Measurements from ENCODE around the gene WEE2. TPM values are rescaled to one million over a fixed set of nuclear protein-coding genes. Genes with fewer than 3 reads are reported as not detected.

WEE2 gene
- total and polyA plus RNA-seq, 2 of the 13 experiments (the other 11 are each of a cell fraction or from before 2014, with no cell fraction given) = not detected

- TF ChIP-seq RERE (CRISPR knock-in tag; IDR thresholded peaks at IDR 0.05; ENCODE audit: low read depth) (0 out of 2 replicates have a peak, but pooled peaks have one; percentile 37), AHR (CRISPR knock-in tag; IDR thresholded peaks at IDR 0.05) (no peak; the same call in 1 of the 2 replicates), MAFF (IDR thresholded peaks at IDR 0.05; ENCODE audit: low read depth, low read length) (no peak), ZMYM2 (CRISPR knock-in tag; IDR thresholded peaks at IDR 0.05) (0 out of 2 replicates have a peak, but pooled peaks have one; percentile 44), CHD2 (IDR thresholded peaks at IDR 0.05; ENCODE audit: low read depth, low read length) (peak; percentile 46; the same call in 1 of the 2 replicates), MEIS1 (CRISPR knock-in tag; IDR thresholded peaks at IDR 0.05; ENCODE audit: borderline replicate concordance) (peak; percentile 78), ZNF839 (CRISPR knock-in tag; IDR thresholded peaks at IDR 0.05; ENCODE audit: borderline replicate concordance) (0 out of 2 replicates have a peak, but pooled peaks have one; percentile 37), NCOA2 (CRISPR knock-in tag; IDR thresholded peaks at IDR 0.05) (peak; percentile 77), GATAD2A (CRISPR knock-in tag; IDR thresholded peaks at IDR 0.05) (peak; percentile 91), ZNF264 (CRISPR knock-in tag; IDR thresholded peaks at IDR 0.05) (peak; percentile 92; the same call in 1 of the 2 replicates), TSC22D2 (CRISPR knock-in tag; IDR thresholded peaks at IDR 0.05; ENCODE audit: borderline replicate concordance) (peak; percentile 93), BATF2 (CRISPR knock-in tag; IDR thresholded peaks at IDR 0.05) (no peak), KLF9 (CRISPR knock-in tag; IDR thresholded peaks at IDR 0.05; ENCODE audit: low read depth) (no peak), GABPB1 (CRISPR knock-in tag; IDR thresholded peaks at IDR 0.05) (peak; percentile 99), ZNF879 (CRISPR knock-in tag; IDR thresholded peaks at IDR 0.05) (no peak), ZNF883 (CRISPR knock-in tag; IDR thresholded peaks at IDR 0.05; ENCODE audit: not compliant biosample characterization) (peak; percentile 89), BRF2 (CRISPR knock-in tag; IDR thresholded peaks at IDR 0.05) (peak; percentile 88), ZNF225 (CRISPR knock-in tag; IDR thresholded peaks at IDR 0.05) (0 out of 2 replicates have a peak, but pooled peaks have one; percentile 64)
- TF ChIP-seq, protein P1, sequence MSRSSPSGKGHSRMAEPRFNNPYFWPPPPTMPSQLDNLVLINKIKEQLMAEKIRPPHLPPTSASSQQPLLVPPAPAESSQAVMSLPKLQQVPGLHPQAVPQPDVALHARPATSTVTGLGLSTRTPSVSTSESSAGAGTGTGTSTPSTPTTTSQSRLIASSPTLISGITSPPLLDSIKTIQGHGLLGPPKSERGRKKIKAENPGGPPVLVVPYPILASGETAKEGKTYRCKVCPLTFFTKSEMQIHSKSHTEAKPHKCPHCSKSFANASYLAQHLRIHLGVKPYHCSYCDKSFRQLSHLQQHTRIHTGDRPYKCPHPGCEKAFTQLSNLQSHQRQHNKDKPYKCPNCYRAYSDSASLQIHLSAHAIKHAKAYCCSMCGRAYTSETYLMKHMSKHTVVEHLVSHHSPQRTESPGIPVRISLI (CRISPR knock-in tag; IDR thresholded peaks at IDR 0.05; ENCODE audit: borderline replicate concordance) = no peak; the same call in 1 of the 2 replicates
- TF ChIP-seq, protein P2, sequence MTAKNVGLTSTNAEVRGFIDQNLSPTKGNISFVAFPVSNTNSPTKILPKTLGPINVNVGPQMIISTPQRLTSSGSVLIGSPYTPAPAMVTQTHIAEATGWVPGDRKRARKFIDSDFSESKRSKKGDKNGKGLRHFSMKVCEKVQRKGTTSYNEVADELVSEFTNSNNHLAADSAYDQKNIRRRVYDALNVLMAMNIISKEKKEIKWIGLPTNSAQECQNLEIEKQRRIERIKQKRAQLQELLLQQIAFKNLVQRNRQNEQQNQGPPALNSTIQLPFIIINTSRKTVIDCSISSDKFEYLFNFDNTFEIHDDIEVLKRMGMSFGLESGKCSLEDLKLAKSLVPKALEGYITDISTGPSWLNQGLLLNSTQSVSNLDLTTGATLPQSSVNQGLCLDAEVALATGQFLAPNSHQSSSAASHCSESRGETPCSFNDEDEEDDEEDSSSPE (CRISPR knock-in tag; IDR thresholded peaks at IDR 0.05) = peak; percentile 70
Observed at GRCh38 chr7:141737836-141738591, 29.9 kb downstream of the WEE2 start, which contains the start of gene SSBP1 (continued).
